GM18907 (cell line): Measurements from ENCODE around the gene CDC42EP2.
A peak's percentile ranks its signal among the peaks of the same experiment; 100 is the strongest.

ENCODE experiments used
- ATAC-seq: cut with Tn5 transposase; IDR thresholded peaks from one replicate; pipeline ENCODE4 v1.9.1; 2021; ENCODE audit warnings: mild to moderate bottlenecking, moderate library complexity; ENCODE audit not compliant: unreplicated experiment

CDC42EP2 gene

DNA sequence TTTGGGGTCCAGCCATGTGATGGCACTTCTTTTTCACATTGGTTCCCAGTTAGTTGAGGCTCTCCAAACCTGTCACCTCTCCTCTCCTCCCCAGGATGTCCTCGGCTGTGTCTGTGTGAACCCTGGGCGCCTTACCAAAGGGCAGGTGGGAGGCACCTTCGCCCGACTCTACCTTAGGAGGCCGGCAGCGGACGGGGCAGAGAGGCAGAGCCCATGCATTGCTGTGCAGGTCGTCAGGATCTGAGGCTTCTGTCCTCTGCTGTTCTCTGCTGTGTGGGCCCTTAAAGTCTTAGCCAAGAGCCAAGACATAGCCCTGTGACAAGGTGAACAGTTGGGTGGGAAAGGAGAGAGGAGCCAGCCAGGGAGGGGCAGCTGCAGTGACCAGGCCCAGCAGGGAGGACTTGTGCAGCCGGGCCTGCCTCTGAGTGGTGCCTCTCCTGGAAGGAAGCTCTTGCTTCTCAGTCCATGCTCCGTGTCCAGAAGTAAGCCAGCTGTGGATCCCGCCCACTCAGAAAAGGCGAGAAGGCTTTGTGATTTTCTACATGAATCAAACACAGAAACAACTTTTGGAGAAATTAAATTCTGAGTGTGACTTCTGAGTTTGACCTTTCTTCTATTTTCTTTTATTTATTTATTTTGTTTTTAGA lies 17.5 kb upstream of the CDC42EP2 start:
- ATAC-seq, result no peak

DNA sequence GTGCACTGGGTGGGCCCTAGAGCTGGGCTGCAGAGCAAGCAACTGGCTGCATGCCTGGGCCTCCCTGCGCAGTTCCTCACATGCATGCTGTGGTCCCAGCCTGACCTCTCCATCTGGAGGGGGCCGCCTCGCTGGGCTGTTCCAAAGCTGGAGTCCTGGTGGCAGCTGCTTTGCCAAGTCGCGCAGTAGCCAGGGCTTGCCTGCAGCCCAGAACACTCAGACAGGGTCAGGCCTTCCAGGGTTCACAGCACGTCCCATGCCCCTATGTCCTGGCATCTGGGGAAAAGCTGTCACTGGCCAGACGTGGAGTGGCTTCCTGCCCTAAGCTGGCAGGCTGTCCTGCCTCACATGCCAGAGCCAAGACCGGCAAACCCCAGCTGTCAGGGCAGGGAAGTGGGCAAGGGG lies 16.5 kb upstream of the CDC42EP2 start:
- ATAC-seq, result no peak

DNA sequence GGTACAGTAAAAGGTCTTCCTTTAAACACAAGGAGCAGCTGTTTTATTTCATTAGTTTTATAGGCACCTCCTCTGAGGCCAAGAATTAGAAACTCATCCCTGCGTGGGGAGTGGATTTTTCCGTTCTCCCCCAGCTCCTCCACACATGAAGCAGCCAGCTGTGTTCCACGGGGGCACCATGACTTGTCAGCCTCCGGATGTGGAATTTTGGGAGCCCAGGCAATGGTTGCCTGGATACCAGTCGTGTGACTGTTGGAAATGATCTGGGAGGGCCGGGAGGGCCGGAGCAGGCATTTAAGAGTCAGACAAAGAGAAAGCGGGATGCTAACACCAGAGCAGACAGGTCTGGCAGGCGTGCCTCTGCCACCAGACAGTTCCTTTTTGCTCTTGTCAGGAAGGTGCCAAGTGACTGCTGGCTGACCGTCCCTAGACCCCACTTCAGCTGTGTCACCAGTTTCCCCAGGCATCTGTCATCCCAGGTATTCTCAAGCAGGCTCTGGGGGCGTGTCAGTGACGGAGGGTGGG lies 15.9 kb upstream of the CDC42EP2 start:
- ATAC-seq, result no peak

DNA sequence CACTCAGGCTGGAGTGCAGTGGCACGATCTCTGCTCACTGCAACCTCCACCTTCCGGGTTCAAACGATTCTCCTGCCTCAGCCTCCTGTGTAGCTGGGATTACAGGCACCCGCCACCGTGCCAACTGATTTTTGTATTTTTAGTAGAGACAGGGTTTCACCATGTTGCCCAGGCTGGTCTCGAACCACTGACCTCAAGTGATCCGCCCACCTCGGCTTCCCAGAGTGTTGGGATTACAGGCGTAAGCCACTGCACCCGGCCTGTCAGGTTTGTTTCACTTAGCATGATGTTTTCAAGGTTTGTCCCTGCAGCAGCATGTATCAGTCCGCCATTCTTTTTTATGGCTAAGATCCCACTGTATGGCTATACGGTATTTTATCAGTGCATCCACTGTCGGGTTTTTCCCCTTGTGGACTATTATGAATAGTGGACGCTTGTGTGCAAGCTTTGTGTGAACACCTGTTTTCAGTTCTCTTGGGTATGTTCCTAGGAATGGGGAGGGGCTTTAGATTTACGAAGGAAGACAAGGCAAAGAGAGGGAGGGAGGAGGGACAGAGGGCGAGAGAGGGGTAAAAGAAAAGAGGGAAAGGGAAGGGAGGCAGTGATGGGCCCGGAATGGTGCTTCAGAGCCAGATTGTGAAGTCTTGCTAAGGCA lies 13.9 kb upstream of the CDC42EP2 start:
- no peak for ATAC-seq

- no peak for ATAC-seq
Measured at GRCh38 chr11:65301491-65302329, 13.0 kb upstream of the CDC42EP2 start.

- ATAC-seq, result no peak
Measured at GRCh38 chr11:65303555-65303954, 11.1 kb upstream of the CDC42EP2 start.

DNA sequence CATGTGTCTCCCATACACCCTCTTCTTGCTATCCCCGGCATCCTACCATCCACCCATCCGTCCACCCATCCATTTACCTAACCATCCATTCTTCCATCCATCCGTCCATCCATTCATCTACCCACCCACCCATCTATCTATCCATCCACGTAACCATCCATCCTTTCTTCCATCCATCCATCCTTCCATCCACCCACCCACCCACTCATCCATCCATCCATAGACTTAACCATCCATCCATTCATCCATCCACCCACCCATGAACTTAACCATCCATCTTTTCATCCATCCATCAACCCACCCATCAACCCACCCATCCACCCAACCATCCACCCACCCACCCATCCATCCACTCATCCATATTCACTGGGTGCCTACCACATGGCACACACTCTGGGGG lies 10.6 kb upstream of the CDC42EP2 start:
- ATAC-seq, result no peak

GRCh38 chr11:65304613-65305012 lies 10.1 kb upstream of the CDC42EP2 start:
- ATAC-seq, result no peak

DNA sequence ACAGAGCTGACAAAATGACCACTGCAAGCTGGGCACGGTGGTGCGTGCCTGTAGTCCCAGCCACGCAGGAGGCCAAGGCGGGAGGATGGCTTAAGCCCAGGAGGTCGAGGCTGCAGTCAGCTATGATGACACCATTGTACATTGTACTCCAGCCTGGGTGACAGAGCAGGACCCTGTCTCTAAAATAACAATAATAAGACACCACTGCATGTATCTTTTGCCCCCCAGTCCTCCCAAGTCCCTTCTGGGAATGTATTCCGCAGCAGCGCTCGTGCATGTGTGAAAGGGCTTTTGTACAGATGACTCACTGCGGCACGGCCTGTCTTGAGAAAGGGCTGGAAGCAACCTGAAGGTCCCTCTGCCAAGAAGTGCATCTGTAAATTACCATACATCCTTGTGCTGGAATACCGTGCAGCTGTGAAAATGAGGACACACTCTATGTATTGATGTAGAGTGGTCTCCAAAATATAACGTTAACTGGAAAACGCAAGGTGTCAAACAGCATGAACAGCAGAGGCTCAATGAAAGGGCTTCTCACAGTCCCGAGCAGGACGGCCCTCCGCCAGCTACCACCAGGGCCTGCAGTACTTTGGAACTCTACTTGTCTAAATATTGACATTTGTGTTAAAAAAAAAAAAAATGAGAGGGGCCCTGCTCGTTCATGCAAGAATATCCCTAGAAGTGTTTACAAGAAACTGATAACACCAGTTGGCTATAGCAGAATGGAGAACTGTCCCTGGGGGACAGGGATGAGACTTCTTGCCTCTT lies 9.0 kb upstream of the CDC42EP2 start:
- no peak for ATAC-seq

DNA sequence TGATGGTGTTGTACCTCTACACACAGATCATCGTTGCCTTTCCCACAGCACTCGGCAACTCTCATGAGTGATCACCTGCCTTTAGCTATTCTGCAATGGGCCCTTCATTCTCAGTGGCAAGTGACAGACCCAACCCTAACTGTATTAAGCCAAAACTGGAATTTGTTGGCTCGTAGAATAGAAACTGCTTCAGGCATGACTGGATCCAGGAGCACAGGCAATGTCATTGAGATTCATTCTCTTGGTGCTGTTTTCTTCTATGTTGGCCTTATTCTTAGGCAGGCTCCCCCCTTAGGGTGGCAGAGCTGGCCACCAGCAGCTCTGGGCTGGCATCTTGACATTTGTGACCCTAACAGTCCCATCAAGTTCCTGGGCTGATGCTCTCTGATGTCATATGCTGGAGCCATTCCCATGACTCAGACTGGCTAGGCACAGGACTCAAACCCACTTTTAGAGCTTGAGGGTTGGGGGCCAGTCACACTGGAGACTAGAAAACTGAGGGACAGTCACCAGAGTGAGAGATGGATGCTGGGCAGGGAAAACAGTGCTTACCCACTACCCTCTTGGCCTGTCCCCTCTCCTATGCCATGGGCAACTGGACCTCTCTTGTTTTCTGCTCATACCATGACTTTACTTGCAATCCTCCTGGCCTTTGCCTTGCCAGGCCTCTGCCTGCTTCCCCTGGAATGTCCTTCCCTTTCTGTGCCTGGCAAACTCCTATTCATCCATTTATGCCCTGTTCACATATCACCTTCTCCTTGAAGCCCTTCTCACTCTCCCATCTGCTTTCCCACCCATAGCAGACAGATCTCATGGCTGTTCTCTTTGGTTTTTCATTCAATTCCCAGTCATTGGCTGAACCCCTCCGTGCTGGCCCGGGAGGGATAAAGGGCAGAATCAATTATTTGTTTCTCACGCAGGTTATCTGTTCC lies 7.1 kb upstream of the CDC42EP2 start:
- ATAC-seq, result no peak

GRCh38 chr11:65308281-65308891 lies 6.3 kb upstream of the CDC42EP2 start:
- ATAC-seq, result no peak

DNA sequence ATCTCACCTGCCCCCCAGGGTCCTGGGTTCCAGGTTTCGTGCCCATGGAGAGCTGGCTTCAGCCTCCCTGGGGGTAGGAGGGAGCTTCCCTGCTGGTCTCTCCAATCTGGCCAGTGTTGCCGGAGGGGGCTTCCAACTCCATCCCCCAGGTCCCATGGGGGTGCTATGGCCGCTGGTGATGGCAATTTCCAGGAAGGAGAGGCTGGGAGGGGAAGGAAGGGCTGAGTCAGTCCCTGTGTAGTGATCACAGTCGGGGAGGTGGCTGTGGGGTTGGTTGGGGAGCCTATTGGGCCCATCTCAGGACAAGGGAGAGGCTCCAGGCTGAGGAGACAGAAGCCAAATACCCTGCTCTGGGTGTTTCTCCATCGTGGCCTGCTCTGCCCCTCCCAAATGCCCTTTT lies 5.7 kb upstream of the CDC42EP2 start:
- ATAC-seq, result no peak

- ATAC-seq, result no peak
Measured at GRCh38 chr11:65310215-65310614, 4.5 kb upstream of the CDC42EP2 start.

DNA sequence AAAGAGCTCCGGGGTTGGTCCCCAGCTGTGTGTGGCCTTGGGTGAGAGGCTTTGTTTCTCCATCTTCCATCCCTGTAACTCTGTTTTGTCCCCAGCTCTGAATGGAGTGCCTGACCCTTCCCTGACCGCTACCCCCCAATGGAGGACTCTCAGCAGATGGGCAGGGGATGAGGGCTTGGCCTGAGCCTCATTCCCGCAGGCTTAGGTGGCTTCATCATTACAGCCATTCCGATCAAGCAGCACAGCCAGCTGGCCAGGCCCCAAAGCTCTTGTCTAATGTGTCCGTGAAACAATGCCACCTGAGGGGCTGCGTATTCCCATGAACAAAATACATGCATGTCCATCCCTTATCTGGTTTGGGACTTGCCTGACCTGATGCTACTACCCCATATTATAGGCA lies 3.9 kb upstream of the CDC42EP2 start:
- ATAC-seq, result no peak

DNA sequence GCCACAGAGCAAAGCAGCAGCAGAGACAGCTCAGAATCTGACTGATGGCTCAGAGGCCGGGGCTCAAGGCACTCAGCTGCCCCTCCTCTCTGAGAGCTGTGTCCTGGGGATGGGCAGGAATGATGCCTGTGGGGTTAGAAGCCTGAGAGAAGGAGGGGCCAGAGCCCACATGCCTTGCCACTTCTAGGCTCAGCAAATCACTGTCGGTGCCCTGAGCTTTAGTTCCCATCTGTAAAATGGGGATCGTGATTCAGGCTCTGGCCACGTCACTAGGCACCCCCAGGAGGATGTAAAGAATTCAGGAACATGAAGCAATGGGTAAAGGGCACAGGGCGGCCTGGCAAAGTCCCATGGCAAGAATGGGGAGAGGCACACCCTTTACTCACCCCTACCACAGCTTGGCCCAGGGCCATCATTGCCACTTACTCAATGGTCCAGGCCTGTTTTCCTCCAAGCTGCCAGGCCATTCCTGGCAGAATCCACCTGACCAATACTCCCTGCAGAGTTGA lies 3.4 kb upstream of the CDC42EP2 start:
- ATAC-seq, result no peak

DNA sequence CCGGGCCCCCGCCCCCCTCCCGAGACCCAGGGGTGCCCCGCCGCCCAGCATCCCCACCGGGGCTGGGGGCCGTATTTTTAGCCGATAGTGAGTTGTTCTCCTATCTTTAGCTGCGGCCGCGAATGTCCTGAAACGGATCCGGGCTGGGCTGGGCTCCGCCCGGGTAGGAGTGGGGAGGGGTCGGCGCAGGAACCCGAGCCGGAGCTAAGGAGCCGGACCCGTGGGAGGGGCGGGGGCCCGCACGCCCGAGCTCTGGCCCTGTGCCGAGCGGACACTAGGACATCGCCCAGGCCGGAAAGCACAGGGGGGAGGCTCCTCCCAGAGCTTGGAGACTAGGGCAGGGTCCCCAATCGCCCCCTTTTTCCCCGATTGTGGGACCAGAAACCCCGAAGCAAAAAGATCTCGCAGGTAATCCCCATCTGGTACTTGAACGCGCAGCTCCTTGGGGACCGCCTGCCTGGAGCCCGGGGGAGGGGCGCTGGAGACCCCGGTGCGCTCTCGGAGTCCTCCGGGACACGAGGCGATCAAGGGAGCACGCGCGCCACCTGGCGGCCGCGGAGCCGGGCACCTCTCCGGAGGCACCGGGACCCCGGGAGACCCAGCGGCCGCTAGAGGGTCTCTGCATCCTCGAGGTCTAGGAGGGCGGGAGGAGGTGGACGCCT lies 669 bp downstream of the CDC42EP2 start:
- ATAC-seq, result peak; percentile 55

- no peak for ATAC-seq
Measured at GRCh38 chr11:65315866-65316226, 1.2 kb downstream of the CDC42EP2 start.

DNA sequence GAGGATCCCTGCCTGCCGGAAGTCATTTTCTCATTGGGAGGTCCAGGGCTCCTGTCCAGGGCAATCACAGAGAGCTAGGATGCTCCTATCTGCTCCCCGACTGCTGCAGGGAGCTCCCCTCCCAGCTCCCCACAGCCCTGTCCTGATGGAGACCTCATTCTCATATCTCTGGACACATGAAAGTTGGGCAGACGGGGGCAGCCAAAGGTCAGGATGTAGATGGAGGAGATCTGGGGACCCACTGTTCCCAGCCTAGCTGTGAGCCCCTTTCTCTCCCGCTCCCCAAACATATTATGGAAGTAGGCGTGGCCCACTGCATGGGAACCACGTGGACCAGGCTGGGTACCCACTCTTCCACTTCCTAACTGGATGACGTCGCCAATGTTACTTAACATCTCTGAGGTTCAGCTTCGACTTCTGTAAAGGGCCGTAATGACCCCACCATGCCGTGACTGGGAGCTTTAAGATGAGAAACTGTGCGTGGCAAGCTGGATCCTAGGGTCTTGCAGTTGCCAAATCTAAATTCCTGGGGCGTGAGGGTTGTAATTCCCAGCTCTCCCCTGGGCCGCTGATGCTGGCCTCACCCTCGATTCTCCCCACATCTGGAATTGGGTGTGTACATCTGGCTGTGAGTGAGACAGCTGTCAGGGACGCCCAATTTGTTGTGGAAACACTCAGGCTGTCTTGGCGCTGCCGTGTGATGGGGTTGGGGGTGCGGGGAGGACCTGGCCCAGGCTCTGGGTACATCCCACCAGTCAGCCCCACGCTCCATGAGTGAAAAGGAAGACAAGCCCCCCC lies 1.8 kb downstream of the CDC42EP2 start:
- no peak for ATAC-seq
